ENCODE results near the gene ADCK2.

- TF ChIP-seq CTCF (IDR thresholded peaks at IDR 0.05) (no peak), POLR2A (IDR thresholded peaks at IDR 0.05; ENCODE audit: low read depth) (no peak), POLR2AphosphoS5 (IDR thresholded peaks at IDR 0.05) (no peak), EP300 (IDR thresholded peaks at IDR 0.05) (no peak)
These were observed 23.1 kb upstream of the ADCK2 start for GRCh38 chr7:140649556-140650205.
